GM23338 (cell line): Measurements from ENCODE around the gene RPE. TPM values are rescaled to one million over a fixed set of nuclear protein-coding genes. Genes with fewer than 3 reads are reported as not detected.

Source experiments
- ATAC-seq: fragments of 200-7000 bp; cut with Tn5 transposase; 3 replicates; pipeline ENCODE4 v1.9.1; 2020
- DNase-seq: peaks from one replicate; pipeline ENCODE4 v3.0.0-alpha.2; 2015; ENCODE audit warnings: low spot score
- H2AFZ ChIP-seq: fragments of 200-600 bp; sonication (generic); 2 replicates; pipeline ENCODE4 v1.8.0; 2016; ENCODE audit warnings: antibody characterized with exemption, mild to moderate bottlenecking, moderate library complexity
- H3F3A ChIP-seq: fragments of 200-600 bp; sonication (generic); replicated peaks from 2 replicates; pipeline ENCODE4 v1.8.0; 2017; ENCODE audit warnings: antibody characterized with exemption, mixed run types, low read depth
- H3K27ac ChIP-seq: fragments of 200-600 bp; sonication (generic); 2 replicates; pipeline ENCODE4 v1.6.1; 2016; ENCODE audit warnings: low read depth
- H3K27me3 ChIP-seq: fragments of 200-600 bp; sonication (generic); 2 replicates; pipeline ENCODE4 v1.8.0; 2016; ENCODE audit warnings: mild to moderate bottlenecking, mixed run types, moderate library complexity; ENCODE audit not compliant: insufficient read depth
- H3K36me3 ChIP-seq: fragments of 200-600 bp; sonication (generic); 2 replicates; pipeline ENCODE4 v1.8.0; 2016; ENCODE audit warnings: mild to moderate bottlenecking; ENCODE audit not compliant: insufficient read depth
- H3K4me1 ChIP-seq: fragments of 200-600 bp; sonication (generic); 2 replicates; pipeline ENCODE4 v1.8.0; 2016; ENCODE audit warnings: mild to moderate bottlenecking, moderate library complexity; ENCODE audit not compliant: insufficient read depth
- H3K4me2 ChIP-seq: fragments of 200-600 bp; sonication (generic); 2 replicates; pipeline ENCODE4 v1.7.1; 2017; ENCODE audit warnings: mixed run types
- H3K4me3 ChIP-seq: fragments of 200-600 bp; sonication (generic); 2 replicates; pipeline ENCODE4 v1.6.1; 2016; ENCODE audit warnings: mixed run types
- H3K79me2 ChIP-seq: fragments of 200-600 bp; sonication (generic); replicated peaks from 2 replicates; pipeline ENCODE4 v1.8.0; 2017; ENCODE audit warnings: mild to moderate bottlenecking; ENCODE audit not compliant: insufficient read depth
- H3K9me2 ChIP-seq: fragments of 200-600 bp; sonication (generic); 2 replicates; pipeline ENCODE4 v1.8.0; 2017; ENCODE audit not compliant: insufficient read depth
- H4K20me1 ChIP-seq: fragments of 200-600 bp; sonication (generic); replicated peaks from 2 replicates; pipeline ENCODE4 v1.8.0; 2017; ENCODE audit warnings: mild to moderate bottlenecking; ENCODE audit not compliant: insufficient read depth
- H3K27ac Mint-ChIP-seq: 2 replicates; pipeline ENCODE4 v1.8.0; 2020; ENCODE audit warnings: inconsistent platforms, mild to moderate bottlenecking, moderate library complexity, mixed read lengths
- H3K27me3 Mint-ChIP-seq: 3 replicates; pipeline ENCODE4 v1.8.0; 2022; ENCODE audit warnings: low read depth, mild to moderate bottlenecking, moderate library complexity, mixed read lengths, inconsistent platforms; ENCODE audit not compliant: insufficient read depth, poor library complexity
- H3K36me3 Mint-ChIP-seq: 3 replicates; pipeline ENCODE4 v1.8.0; 2021; ENCODE audit warnings: low read depth, mild to moderate bottlenecking, inconsistent platforms, moderate library complexity, mixed read lengths
- H3K4me1 Mint-ChIP-seq: 3 replicates; pipeline ENCODE4 v1.8.0; 2020; ENCODE audit warnings: mild to moderate bottlenecking, inconsistent platforms, mixed read lengths
- H3K4me3 Mint-ChIP-seq: 3 replicates; pipeline ENCODE4 v1.8.0; 2021; ENCODE audit warnings: moderate library complexity, mild to moderate bottlenecking, inconsistent platforms, mixed read lengths
- H3K9me3 Mint-ChIP-seq: 3 replicates; pipeline ENCODE4 v1.8.0; 2020; ENCODE audit warnings: moderate library complexity, mild to moderate bottlenecking, inconsistent platforms, mixed read lengths
- CREB1 ChIP-seq: fragments of 250-450 bp; sonication (Bioruptor Pico); IDR thresholded peaks from 2 replicates; pipeline ENCODE4 v1.5.0; 2020; ENCODE audit warnings: low read depth, mild to moderate bottlenecking, moderate library complexity
- CTCF ChIP-seq, 2 experiments: fragments of 200-600 bp in 1 of 2; sonication (generic) in 1 of 2; conservative IDR thresholded peaks; 2 replicates each; pipeline versions ENCODE4 v1.5.1 to v1.6.1; 2016 to 2017; ENCODE audit warnings: antibody characterized with exemption in 2 of 2, low read depth in 2 of 2, mild to moderate bottlenecking in 2 of 2, moderate library complexity in 1 of 2
- ETS1 ChIP-seq: IDR thresholded peaks from 2 replicates; pipeline ENCODE4 v1.6.1; 2016; ENCODE audit warnings: antibody characterized with exemption
- EZH2 ChIP-seq: fragments of 200-600 bp; sonication (generic); IDR thresholded peaks from one replicate; pipeline ENCODE4 v1.8.0; 2017; ENCODE audit warnings: antibody characterized with exemption, mild to moderate bottlenecking, low read depth; ENCODE audit not compliant: unreplicated experiment
- EZH2phosphoT487 ChIP-seq: fragments of 200-600 bp; sonication (generic); IDR thresholded peaks from one replicate; pipeline ENCODE4 v1.8.1; 2018; ENCODE audit warnings: antibody characterized with exemption; ENCODE audit not compliant: unreplicated experiment
- JUNB ChIP-seq: IDR thresholded peaks from one replicate; pipeline ENCODE4 v1.6.1; 2016; ENCODE audit warnings: antibody characterized with exemption; ENCODE audit not compliant: unreplicated experiment
- NANOG ChIP-seq: IDR thresholded peaks from 2 replicates; pipeline ENCODE4 v1.6.1; 2016; ENCODE audit warnings: antibody characterized with exemption, borderline replicate concordance
- REST ChIP-seq: IDR thresholded peaks from one replicate; pipeline ENCODE4 v1.6.1; 2018; ENCODE audit warnings: antibody characterized with exemption; ENCODE audit not compliant: unreplicated experiment
- ZNF114 ChIP-seq: fragments of 250-450 bp; sonication (Bioruptor Pico); IDR thresholded peaks from 2 replicates; pipeline ENCODE4 v1.5.0; 2020; ENCODE audit warnings: mild to moderate bottlenecking, moderate library complexity
- ZNF331 ChIP-seq: fragments of 250-450 bp; sonication (Bioruptor Pico); IDR thresholded peaks from 2 replicates; pipeline ENCODE4 v1.5.0; 2020; ENCODE audit warnings: low read depth, mild to moderate bottlenecking, moderate library complexity
- ZNF462 ChIP-seq: fragments of 250-450 bp; sonication (Bioruptor Pico); IDR thresholded peaks from 2 replicates; pipeline ENCODE4 v1.5.0; 2020; ENCODE audit warnings: mild to moderate bottlenecking, moderate library complexity
- long read RNA-seq: library from polyadenylated mRNA; unstranded; transcript quantifications from one replicate; pipeline ENCODE4 v2.0.0, GENCODE V29; 2020; ENCODE audit not compliant: unreplicated experiment
- polyA plus RNA-seq: library from polyadenylated mRNA; unstranded; fragments of >200 nt; fragmentation: Nextera tagmentation; extraction: Ambion mirVana; gene quantifications from 2 replicates; pipeline ENCODE4 v1.2.1, GENCODE V29; 2016
- total RNA-seq: library from RNA; depleted of rRNA; stranded (reverse); fragments of >200 nt; shearing (Covaris generic); gene quantifications from 2 replicates; pipeline ENCODE4 v1.2.3, GENCODE V29; 2014; rRNA removed

The RPE gene
- 79.1 and 95.1 TPM in 2 replicates for total RNA-seq
- 33.1 and 43.1 TPM in 2 replicates for polyA plus RNA-seq
- long read RNA-seq, transcript RPE-202 (6 exons, 2,569 nt) = major isoform, 27 of 41 reads
- long read RNA-seq, partial matches to known transcripts = 0 of 41 reads
- long read RNA-seq, other reads (novel, unspliced or antisense) = 5 of 41 reads

GRCh38 chr2:210002158-210003157, at the start of gene RPE:
RPE (plus strand) TSS chr2:210002638; CDS start chr2:210002662, 24 bp downstream.
- Histone ChIP-seq H3K4me3 (peak within 1 kb of the TSS; percentile 93), H3K36me3 (0 out of 2 replicates have a peak, but pooled peaks cover 5% of the 10 kb centered on the region), H3K9me2 (peaks cover 7% of the 10 kb centered on the region; the same call in 1 of the 2 replicates), H3K4me2 (peak within 1 kb of the TSS; percentile 94), H2AFZ (peak within 1 kb of the TSS; percentile 100), H3K27me3 (no peaks in the 10 kb centered on the region), H3K27ac (peak within 1 kb of the TSS; percentile 94), H3F3A (no peaks in the 10 kb centered on the region), H4K20me1 (peaks cover 31% of the 10 kb centered on the region), H3K79me2 (peaks cover 50% of the 10 kb centered on the region), H3K4me1 (peaks cover 21% of the 10 kb centered on the region)
- peak; percentile 98 for DNase-seq
- H3K27ac Mint-ChIP-seq = peak within 1 kb of the TSS; percentile 98
- peaks cover 19% of the 10 kb centered on the region for H3K4me1 Mint-ChIP-seq
- H3K4me3 Mint-ChIP-seq = peak within 1 kb of the TSS; percentile 98
- no peaks in the 10 kb centered on the region for H3K9me3 Mint-ChIP-seq
- no peaks in the 10 kb centered on the region for H3K27me3 Mint-ChIP-seq
- H3K36me3 Mint-ChIP-seq = peaks cover 9% of the 10 kb centered on the region; the same call in 2 of the 3 replicates
- peak; percentile 99 for ATAC-seq
- TF ChIP-seq EZH2phosphoT487 (no peak), JUNB (no peak), REST (no peak), ETS1 (no peak), EZH2 (no peak), NANOG (0 out of 2 replicates have a peak, but pooled peaks have one; percentile 17), ZNF462 (CRISPR knock-in tag) (no peak), CTCF (conservative IDR thresholded peaks at IDR 0.05; ENCODE audit: low read depth in 2 of 2) (no peak), ZNF114 (no peak), CREB1 (0 out of 2 replicates have a peak, but pooled peaks have one; percentile 43), ZNF331 (no peak)
